Right lobe of liver (tissue), 6 donors: ENCODE measurements around the gene SHC4. TPM values are rescaled to one million over a fixed set of nuclear protein-coding genes. Genes with fewer than 3 reads are reported as not detected.
A peak's percentile ranks its signal among the peaks of the same experiment; 100 is the strongest.

Source experiments
- ATAC-seq, 4 donors: fragments of 200-7000 bp; cut with Tn5 transposase; one replicate each; pipeline ENCODE4 v1.9.1; 2020; ENCODE audit warnings: mild to moderate bottlenecking in 4 of 4, moderate library complexity in 4 of 4
- DNase-seq, 3 donors: peaks; one replicate each; pipeline ENCODE4 v3.0.0-alpha.2; 2020
- H3K27ac ChIP-seq, 3 donors: fragments of 200-600 bp; one replicate each; pipeline ENCODE4 v1.8.0; 2022
- H3K27me3 ChIP-seq, 2 donors: fragments of 200-600 bp; one replicate each; pipeline ENCODE4 v1.8.0; 2022
- H3K36me3 ChIP-seq, 4 donors: fragments of 200-600 bp; sonication (generic) in 1 of 4; one replicate each; pipeline versions ENCODE4 v1.5.1 to v1.8.0; 2017 to 2022; ENCODE audit warnings: control low read depth in 1 of 4
- H3K4me1 ChIP-seq, 4 donors: fragments of 200-600 bp; sonication (generic) in 1 of 4; one replicate each; pipeline versions ENCODE4 v1.5.1 to v1.8.0; 2017 to 2022; ENCODE audit warnings: control low read depth in 1 of 4
- H3K4me3 ChIP-seq, 3 donors: fragments of 200-600 bp; one replicate each; pipeline ENCODE4 v1.8.0; 2022
- H3K9me3 ChIP-seq, 4 donors: fragments of 200-600 bp; sonication (generic) in 1 of 4; one replicate each; pipeline versions ENCODE4 v1.5.1 to v1.8.0; 2017 to 2022; ENCODE audit warnings: control low read depth in 1 of 4
- POLR2A ChIP-seq: fragments of 450-650 bp; IDR thresholded peaks from one replicate; pipeline ENCODE4 v1.6.1; 2017; ENCODE audit warnings: antibody characterized with exemption, mild to moderate bottlenecking
- WGBS: methylation state at CpG from one replicate; pipeline ENCODE4 v1.1.6; 2018; ENCODE audit warnings: low coverage, low lambda C conversion rate; ENCODE audit not compliant: insufficient coverage; ENCODE audit errors: missing lambda C conversion rate; 5-methylcytosine and 5-hydroxymethylcytosine counted together
- intact Hi-C, 2 donors: fragments of 100-400 bp; cut with DNase I; formaldehyde crosslinking; loops; one replicate each; pipeline versions ENCODE4 v1.11.2 to v1.14.1; 2022
- total RNA-seq, 6 experiments: library from RNA; depleted of rRNA in 2 of 6; stranded (reverse); fragments of >200 nt in 2 of 6; fragmentation: NEBNext Ultra II Directional in 3 of 6; extraction: Animal tissue kit (Norgen Biotek cat#: 25700) in 3 of 6; gene quantifications; one replicate each; pipeline versions ENCODE4 v1.1.0 to v1.2.4, GENCODE V29; 2016 to 2023
- TF ChIP-seq, protein P1 (sequence below), 4 donors: fragments of 200-600 bp in 3 of 4; fragments of 450-650 bp in 1 of 4; IDR thresholded peaks; one replicate each; pipeline versions ENCODE4 v1.5.1 to v1.8.0; 2016 to 2022; ENCODE audit warnings: antibody characterized with exemption in 4 of 4, mild to moderate bottlenecking in 2 of 4
- donor health status: DM: no; HTN: yes; CAD: no.
- donor health status: DM: no; HTN: no; CAD: no.
- donor health status: DM: no; HTN: no; CAD: no.
- donor health status: DM: no; HTN: yes; CAD: no.
- donor health status: DM: no; HTN: yes; CAD: no.

The SHC4 gene
- total RNA-seq, 6 experiments from 2014 or later = 0.04 to 0.87 (median 0.04) TPM; not detected in 3

DNA sequence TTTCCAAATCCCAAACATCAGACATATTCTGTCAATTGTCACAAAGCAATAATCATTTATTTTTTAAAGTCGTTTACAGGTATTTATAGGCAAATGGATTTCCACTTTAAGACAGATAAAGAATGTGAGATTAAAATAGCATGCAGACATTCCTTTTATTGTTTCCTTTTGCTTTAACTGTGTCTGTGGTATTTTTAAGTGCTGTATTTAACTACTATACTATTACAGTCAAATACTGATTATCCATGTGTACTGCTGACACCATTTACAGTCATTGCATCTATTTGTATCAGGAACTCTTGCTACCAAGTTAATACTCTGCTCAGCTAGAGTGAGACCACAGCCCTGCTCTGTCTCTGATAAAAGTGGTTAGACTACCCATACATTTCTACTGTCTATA, 140.0 kb downstream of the SHC4 start:
- Histone ChIP-seq H3K27ac (no peak overlapping the region), H3K4me1 (no peaks in the 10 kb centered on the region), H3K4me3 (no peak overlapping the region), H3K27me3 (no peaks in the 10 kb centered on the region), H3K36me3 (no peaks in the 10 kb centered on the region), H3K9me3 (no peaks in the 10 kb centered on the region)
- intact Hi-C loops = no loop called here
- WGBS = 20% methylated on average over 1 of the region's 1 CpG
- ATAC-seq = no peak
- TF ChIP-seq, protein P1, sequence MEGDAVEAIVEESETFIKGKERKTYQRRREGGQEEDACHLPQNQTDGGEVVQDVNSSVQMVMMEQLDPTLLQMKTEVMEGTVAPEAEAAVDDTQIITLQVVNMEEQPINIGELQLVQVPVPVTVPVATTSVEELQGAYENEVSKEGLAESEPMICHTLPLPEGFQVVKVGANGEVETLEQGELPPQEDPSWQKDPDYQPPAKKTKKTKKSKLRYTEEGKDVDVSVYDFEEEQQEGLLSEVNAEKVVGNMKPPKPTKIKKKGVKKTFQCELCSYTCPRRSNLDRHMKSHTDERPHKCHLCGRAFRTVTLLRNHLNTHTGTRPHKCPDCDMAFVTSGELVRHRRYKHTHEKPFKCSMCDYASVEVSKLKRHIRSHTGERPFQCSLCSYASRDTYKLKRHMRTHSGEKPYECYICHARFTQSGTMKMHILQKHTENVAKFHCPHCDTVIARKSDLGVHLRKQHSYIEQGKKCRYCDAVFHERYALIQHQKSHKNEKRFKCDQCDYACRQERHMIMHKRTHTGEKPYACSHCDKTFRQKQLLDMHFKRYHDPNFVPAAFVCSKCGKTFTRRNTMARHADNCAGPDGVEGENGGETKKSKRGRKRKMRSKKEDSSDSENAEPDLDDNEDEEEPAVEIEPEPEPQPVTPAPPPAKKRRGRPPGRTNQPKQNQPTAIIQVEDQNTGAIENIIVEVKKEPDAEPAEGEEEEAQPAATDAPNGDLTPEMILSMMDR (IDR thresholded peaks at IDR 0.05) = no peak
- TF ChIP-seq POLR2A = no peak
- no peak for DNase-seq

DNA sequence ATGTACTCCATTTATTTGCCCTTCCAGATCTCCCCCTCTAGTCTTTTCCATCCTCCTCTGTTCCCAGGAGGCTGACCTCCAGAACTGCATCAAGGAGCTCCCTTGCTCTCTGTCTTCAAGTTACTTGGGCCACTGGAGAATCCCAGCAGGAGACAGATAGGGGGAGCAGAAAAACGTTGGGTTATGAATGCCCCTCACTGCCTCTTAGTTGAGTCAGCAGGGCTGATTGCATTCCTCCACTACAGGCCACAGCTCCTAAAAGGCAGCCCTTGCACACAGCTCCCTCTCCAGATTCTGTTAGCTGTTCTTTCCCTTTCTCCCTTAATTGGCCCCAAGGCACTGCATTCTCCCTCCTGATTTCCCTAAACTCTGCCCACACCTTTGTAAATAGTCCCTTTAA, 140.5 kb downstream of the SHC4 start:
- ATAC-seq (no peak), DNase-seq (no peak)
- intact Hi-C loops = no loop called here
- Histone ChIP-seq H3K9me3 (no peaks in the 10 kb centered on the region), H3K36me3 (no peaks in the 10 kb centered on the region), H3K27ac (no peak overlapping the region), H3K27me3 (no peaks in the 10 kb centered on the region), H3K4me1 (no peaks in the 10 kb centered on the region), H3K4me3 (no peak overlapping the region)
- 17% methylated on average over 1 of the region's 1 CpG for WGBS
- no peak for TF ChIP-seq POLR2A
- TF ChIP-seq, protein P1 (IDR thresholded peaks at IDR 0.05) = no peak

- 51% methylated on average over 2 of the region's 2 CpGs for whole genome bisulfite sequencing
- Histone ChIP-seq H3K4me1 (peaks cover 0 to 5% (median 0%) of the 10 kb centered on the region in 4 donors), H3K27me3 (no peaks in the 10 kb centered on the region), H3K36me3 (no peaks in the 10 kb centered on the region), H3K4me3 (no peak overlapping the region), H3K9me3 (no peaks in the 10 kb centered on the region), H3K27ac (no peak overlapping the region)
- DNase-seq (no peak), ATAC-seq (no peak)
- no peak for TF ChIP-seq POLR2A
- TF ChIP-seq, protein P1 (IDR thresholded peaks at IDR 0.05) = no peak
- intact Hi-C loops = no loop called here
Observed at GRCh38 chr15:48814286-48814685, 149.4 kb downstream of the SHC4 start.

DNA sequence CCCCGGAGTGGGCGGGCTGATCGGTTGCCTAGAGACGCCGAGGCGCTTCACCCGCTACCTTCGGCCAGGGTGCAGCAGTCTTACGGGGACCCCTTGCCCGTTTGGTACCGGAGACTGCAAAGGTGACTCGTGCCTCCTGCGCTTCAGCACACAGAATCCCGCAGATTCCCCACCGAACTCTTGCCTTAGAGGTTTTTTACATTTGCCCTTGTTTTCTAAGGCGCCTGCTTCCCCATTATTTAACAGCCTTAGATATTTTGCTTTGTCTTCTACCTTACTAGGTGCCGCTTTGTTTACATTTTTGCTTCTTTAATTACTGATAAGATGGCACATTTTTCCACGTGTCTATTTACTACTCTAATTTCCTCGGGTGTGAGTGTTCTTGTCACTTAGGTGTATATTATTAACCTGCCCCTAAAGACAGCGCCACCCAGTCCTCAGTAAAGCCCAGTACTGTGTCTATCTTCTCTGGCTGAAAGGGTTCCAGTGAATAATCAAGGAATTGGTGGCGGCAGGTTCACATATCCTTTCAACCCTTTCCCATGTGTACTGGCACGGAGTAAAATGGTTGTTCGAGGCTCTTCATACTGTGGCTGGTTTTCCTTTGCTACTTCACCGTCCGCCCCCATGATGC, 152.3 kb downstream of the SHC4 start:
- Histone ChIP-seq H3K4me1 (peaks cover 0 to 5% (median 0%) of the 10 kb centered on the region in 4 donors), H3K36me3 (no peaks in the 10 kb centered on the region), H3K27ac (no peak overlapping the region), H3K9me3 (no peaks in the 10 kb centered on the region), H3K4me3 (peak overlapping the region; percentile 53 to 66 (median 60)), H3K27me3 (no peaks in the 10 kb centered on the region)
- intact Hi-C loops = no loop called here
- ATAC-seq = peak in 2 of 4 donors; percentile 3 to 5
- no peak for DNase-seq
- WGBS = 19% methylated on average over 12 of the region's 25 CpGs
- no peak for TF ChIP-seq POLR2A
- TF ChIP-seq, protein P1 (IDR thresholded peaks at IDR 0.05) = no peak
